Activated CD4-positive, alpha-beta T cell treated with anti-CD3 and anti-CD28 coated beads, Interleukin-2, amount 10 ng/mL, durations not matched to agents 24 days and 14 days (primary cell): ENCODE data around the gene WDR88. TPM values are rescaled to one million over a fixed set of nuclear protein-coding genes. Genes with fewer than 3 reads are reported as not detected.
A peak's percentile ranks its signal among the peaks of the same experiment; 100 is the strongest.
"Not testable (repeated sequence)": the region's sequence is repeated elsewhere in the genome, so short reads cannot be mapped to it uniquely, and the experiment has no call there.

Source experiments
- DNase-seq: peaks from one replicate; pipeline ENCODE4 v3.0.0; 2022
- H3K27ac Mint-ChIP-seq: one replicate; pipeline ENCODE4 v1.8.0; 2022; ENCODE audit warnings: mild to moderate bottlenecking, mixed read lengths
- H3K27me3 Mint-ChIP-seq: one replicate; pipeline ENCODE4 v1.8.0; 2022; ENCODE audit warnings: mixed read lengths
- H3K36me3 Mint-ChIP-seq: one replicate; pipeline ENCODE4 v1.8.0; 2022; ENCODE audit warnings: low read depth, mild to moderate bottlenecking, mixed read lengths
- H3K4me1 Mint-ChIP-seq: one replicate; pipeline ENCODE4 v1.8.0; 2021; ENCODE audit warnings: mixed read lengths
- H3K4me3 Mint-ChIP-seq: one replicate; pipeline ENCODE4 v1.8.0; 2022; ENCODE audit warnings: mild to moderate bottlenecking, moderate library complexity, mixed read lengths
- H3K9me3 Mint-ChIP-seq: one replicate; pipeline ENCODE4 v1.8.0; 2021; ENCODE audit warnings: mixed read lengths
- intact Hi-C: fragments of 100-400 bp; cut with micrococcal nuclease; formaldehyde crosslinking; loops from one replicate; pipeline ENCODE4 v1.15.1; 2023
- total RNA-seq: library from RNA; stranded (reverse); gene quantifications from 2 replicates; pipeline ENCODE4 v1.2.3, GENCODE V29; 2022

WDR88 gene
- total RNA-seq, 1 donor from 2014 or later: not detected

- Mint-ChIP-seq H3K36me3 (peaks cover 8% of the 10 kb centered on the region), H3K27ac (no peak overlapping the region), H3K27me3 (peaks cover 3% of the 10 kb centered on the region), H3K4me3 (no peak overlapping the region), H3K4me1 (peaks cover 4% of the 10 kb centered on the region), H3K9me3 (peaks cover 12% of the 10 kb centered on the region)
- no peak for DNase-seq
- intact Hi-C loops: no loop called here
Observed at GRCh38 chr19:33168528-33168927, 36.6 kb downstream of the WDR88 start.

- no peak for DNase-seq
- intact Hi-C loops: loop anchor here (10.0 kb wide), 1 partner anchor 767 kb away; the partner anchor contains the start of gene DPY19L3
- Mint-ChIP-seq H3K27ac (no peak overlapping the region), H3K4me1 (peaks cover 18% of the 10 kb centered on the region), H3K4me3 (no peak overlapping the region), H3K27me3 (peaks cover 3% of the 10 kb centered on the region), H3K9me3 (peaks cover 12% of the 10 kb centered on the region), H3K36me3 (peaks cover 8% of the 10 kb centered on the region)
Observed at GRCh38 chr19:33171222-33171795, 39.4 kb downstream of the WDR88 start.

GRCh38 chr19:33171916-33172359, 40.0 kb downstream of the WDR88 start:
- Mint-ChIP-seq H3K4me3 (no peak overlapping the region), H3K9me3 (peaks cover 16% of the 10 kb centered on the region), H3K27me3 (peaks cover 6% of the 10 kb centered on the region), H3K36me3 (peaks cover 11% of the 10 kb centered on the region), H3K4me1 (peaks cover 21% of the 10 kb centered on the region), H3K27ac (no peak overlapping the region)
- DNase-seq: no peak
- intact Hi-C loops: loop anchor here (10.0 kb wide), 1 partner anchor 767 kb away; the partner anchor contains the start of gene DPY19L3

- no peak for DNase-seq
- H3K9me3 Mint-ChIP-seq: peaks cover 5% of the 10 kb centered on the region
- intact Hi-C loops: loop anchor here (10.0 kb wide), 1 partner anchor 769 kb away; the partner anchor contains the start of gene DPY19L3
- no peak overlapping the region for H3K27ac Mint-ChIP-seq
- H3K4me1 Mint-ChIP-seq: peaks cover 33% of the 10 kb centered on the region
- peaks cover 8% of the 10 kb centered on the region for H3K36me3 Mint-ChIP-seq
- H3K27me3 Mint-ChIP-seq: peaks cover 7% of the 10 kb centered on the region
- no peak overlapping the region for H3K4me3 Mint-ChIP-seq
Observed at GRCh38 chr19:33174186-33174585, 42.3 kb downstream of the WDR88 start.

- Mint-ChIP-seq H3K36me3 (peaks cover 8% of the 10 kb centered on the region), H3K27ac (peak overlapping the region; percentile 29), H3K4me3 (peak overlapping the region; percentile 91), H3K27me3 (peaks cover 11% of the 10 kb centered on the region), H3K4me1 (peaks cover 33% of the 10 kb centered on the region), H3K9me3 (peaks cover 4% of the 10 kb centered on the region)
- no peak for DNase-seq
- intact Hi-C loops: loop anchor here (5.0 to 10.0 kb wide), 3 partner anchors 498 to 770 kb away; partner anchors contain the start of genes ANKRD27, DPY19L3, KCTD15 and RGS9BP
Observed at GRCh38 chr19:33175156-33175782, 43.4 kb downstream of the WDR88 start.

GRCh38 chr19:33175886-33176669, 44.2 kb downstream of the WDR88 start:
- Mint-ChIP-seq H3K27ac (peak overlapping the region; percentile 99), H3K9me3 (peaks cover 4% of the 10 kb centered on the region), H3K4me1 (peaks cover 33% of the 10 kb centered on the region), H3K27me3 (peaks cover 11% of the 10 kb centered on the region), H3K4me3 (peak overlapping the region; percentile 91), H3K36me3 (peaks cover 8% of the 10 kb centered on the region)
- DNase-seq: no peak
- intact Hi-C loops: loop anchor here (2.0 to 10.0 kb wide), 5 partner anchors 31 to 771 kb away; partner anchors contain the start of genes ANKRD27, DPY19L3, FAAP24 and KCTD15

- peaks cover 4% of the 10 kb centered on the region for H3K9me3 Mint-ChIP-seq
- intact Hi-C loops: loop anchor here (1.0 to 10.0 kb wide), 9 partner anchors 17 to 772 kb away; partner anchors contain the start of genes ANKRD27, CEBPG, DPY19L3 and FAAP24
- peaks cover 8% of the 10 kb centered on the region for H3K36me3 Mint-ChIP-seq
- H3K27ac Mint-ChIP-seq: peak overlapping the region; percentile 99
- H3K4me3 Mint-ChIP-seq: peak overlapping the region; percentile 91
- peaks cover 11% of the 10 kb centered on the region for H3K27me3 Mint-ChIP-seq
- peak; percentile 99 for DNase-seq
- peaks cover 33% of the 10 kb centered on the region for H3K4me1 Mint-ChIP-seq
Observed at GRCh38 chr19:33176670-33177416, 44.9 kb downstream of the WDR88 start.

GRCh38 chr19:33177417-33177979, 45.6 kb downstream of the WDR88 start:
- intact Hi-C loops: loop anchor here (1.0 to 10.0 kb wide), 9 partner anchors 17 to 773 kb away; partner anchors contain the start of genes ANKRD27, CEBPG, DPY19L3 and FAAP24
- DNase-seq: no peak
- peaks cover 11% of the 10 kb centered on the region for H3K27me3 Mint-ChIP-seq
- peaks cover 6% of the 10 kb centered on the region for H3K36me3 Mint-ChIP-seq
- peaks cover 4% of the 10 kb centered on the region for H3K9me3 Mint-ChIP-seq
- H3K27ac Mint-ChIP-seq: peak overlapping the region; percentile 99
- H3K4me3 Mint-ChIP-seq: peak overlapping the region; percentile 91
- peaks cover 31% of the 10 kb centered on the region for H3K4me1 Mint-ChIP-seq

- H3K27ac Mint-ChIP-seq: no peak overlapping the region
- no peak overlapping the region for H3K4me3 Mint-ChIP-seq
- H3K9me3 Mint-ChIP-seq: no peaks in the 10 kb centered on the region
- no peaks in the 10 kb centered on the region for H3K36me3 Mint-ChIP-seq
- peaks cover 12% of the 10 kb centered on the region for H3K27me3 Mint-ChIP-seq
- DNase-seq: no peak
- intact Hi-C loops: no loop called here
- no peaks in the 10 kb centered on the region for H3K4me1 Mint-ChIP-seq
Observed at GRCh38 chr19:33186431-33187182, 54.7 kb downstream of the WDR88 start.

- no peaks in the 10 kb centered on the region for H3K36me3 Mint-ChIP-seq
- H3K4me3 Mint-ChIP-seq: no peak overlapping the region
- no peaks in the 10 kb centered on the region for H3K4me1 Mint-ChIP-seq
- no peak for DNase-seq
- intact Hi-C loops: no loop called here
- peaks cover 17% of the 10 kb centered on the region for H3K27me3 Mint-ChIP-seq
- H3K27ac Mint-ChIP-seq: no peak overlapping the region
- no peaks in the 10 kb centered on the region for H3K9me3 Mint-ChIP-seq
Observed at GRCh38 chr19:33187183-33187540, 55.2 kb downstream of the WDR88 start.

- Mint-ChIP-seq H3K27ac (no peak overlapping the region), H3K36me3 (no peaks in the 10 kb centered on the region), H3K27me3 (peaks cover 34% of the 10 kb centered on the region), H3K9me3 (no peaks in the 10 kb centered on the region), H3K4me1 (no peaks in the 10 kb centered on the region), H3K4me3 (no peak overlapping the region)
- intact Hi-C loops: no loop called here
- no peak for DNase-seq
Observed at GRCh38 chr19:33189453-33189852, 57.5 kb downstream of the WDR88 start.

- not testable (repeated sequence) for H3K36me3 Mint-ChIP-seq, DNase-seq, H3K4me1 Mint-ChIP-seq
Observed at GRCh38 chr19:33191092-33191491, 59.2 kb downstream of the WDR88 start.

More at GRCh38 chr19:33191092-33191491, 59.2 kb downstream of the WDR88 start:
- H3K4me3 Mint-ChIP-seq, H3K9me3 Mint-ChIP-seq, intact Hi-C loops, H3K27ac Mint-ChIP-seq: not testable (repeated sequence)
- H3K27me3 Mint-ChIP-seq: peaks cover 38% of the 10 kb centered on the region
